MV-4-11 (cell line): ENCODE measurements around the gene GRIP2.

Experiments used
- DNase-seq: peaks from one replicate; lab custom pipeline; 2025; lab: John Stamatoyannopoulos, UW

Gene GRIP2

GRCh38 chr3:14485981-14486380 lies 54.2 kb downstream of the GRIP2 start:
- no peak for DNase-seq

DNA sequence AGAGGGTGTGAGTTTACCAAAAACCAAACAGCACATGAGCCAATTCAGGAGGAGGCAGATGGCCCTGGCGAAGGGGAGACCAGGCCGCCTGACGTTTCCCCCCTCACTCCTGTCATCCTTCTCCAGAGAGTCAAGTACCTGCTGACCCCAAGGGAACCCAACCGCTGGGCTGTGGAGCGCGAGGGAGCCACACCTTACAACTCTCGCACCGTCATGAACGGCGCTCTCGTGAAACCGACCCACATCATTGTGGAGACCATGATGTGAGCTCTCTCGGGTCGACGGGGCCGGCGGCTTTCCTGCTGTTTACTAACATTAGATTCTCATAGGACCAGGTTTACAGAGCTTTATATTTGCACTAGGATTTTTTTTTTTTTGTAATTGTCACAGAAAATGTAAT lies 55.4 kb downstream of the GRIP2 start:
- DNase-seq = no peak

GRCh38 chr3:14483286-14483685 lies 56.9 kb downstream of the GRIP2 start:
- DNase-seq = no peak

- DNase-seq = no peak
Observed at GRCh38 chr3:14482271-14482721, 57.8 kb downstream of the GRIP2 start.

GRCh38 chr3:14481646-14482036 lies 58.5 kb downstream of the GRIP2 start:
- no peak for DNase-seq

GRCh38 chr3:14481018-14481645 lies 59.0 kb downstream of the GRIP2 start:
- DNase-seq = no peak

GRCh38 chr3:14480207-14481017 lies 59.7 kb downstream of the GRIP2 start:
- DNase-seq = no peak

DNA sequence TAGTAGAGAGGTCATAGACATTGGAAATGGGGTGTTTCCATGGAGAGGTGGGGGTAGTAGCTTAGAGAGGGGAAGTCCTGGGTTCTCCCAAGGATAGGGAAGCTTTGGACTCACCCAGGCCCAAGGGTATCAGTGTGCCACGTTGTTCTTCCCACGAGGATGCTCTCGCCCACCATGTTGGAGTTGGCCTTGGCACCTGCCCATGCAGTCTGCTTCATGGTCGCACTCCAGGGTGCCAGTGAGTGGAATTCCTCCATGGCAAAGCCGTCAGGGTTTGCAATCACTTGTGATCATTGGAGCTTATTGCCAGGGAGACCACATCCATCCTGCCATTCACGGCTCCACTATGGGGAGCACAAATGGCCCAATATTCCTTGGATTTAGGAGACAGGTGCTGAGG lies 60.6 kb downstream of the GRIP2 start:
- no peak for DNase-seq

- no peak for DNase-seq
Observed at GRCh38 chr3:14478956-14479550, 61.1 kb downstream of the GRIP2 start.

DNA sequence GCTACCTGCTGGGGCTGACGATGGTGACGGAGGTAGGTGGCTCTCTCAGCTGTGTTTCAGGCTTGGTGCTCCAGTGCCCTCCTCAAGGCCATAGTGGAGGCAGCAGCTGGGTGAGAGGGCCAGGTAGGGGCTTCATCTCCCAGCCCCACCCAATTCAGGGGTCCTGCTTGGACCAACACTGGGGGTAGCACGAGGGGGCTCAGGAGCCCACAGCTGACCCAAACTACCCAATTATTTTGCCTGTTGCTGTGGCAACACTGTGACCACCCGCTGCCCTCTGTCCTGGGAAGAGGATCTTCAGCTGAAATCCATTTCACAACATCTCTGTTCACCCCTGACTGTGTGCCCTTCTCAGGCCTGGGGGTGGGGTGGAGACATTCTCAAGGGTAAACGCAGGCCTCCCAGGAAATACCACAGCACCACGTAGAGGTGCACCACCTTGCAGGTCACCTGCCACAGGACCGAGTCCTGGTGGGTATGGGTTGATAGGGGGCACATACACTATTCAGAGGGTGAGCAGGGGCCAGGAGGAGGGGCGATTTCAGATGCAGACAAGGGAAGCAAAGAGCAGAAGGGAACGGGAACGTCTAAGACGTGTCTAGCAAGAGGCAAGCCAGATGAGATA lies 62.7 kb downstream of the GRIP2 start:
- no peak for DNase-seq

DNA sequence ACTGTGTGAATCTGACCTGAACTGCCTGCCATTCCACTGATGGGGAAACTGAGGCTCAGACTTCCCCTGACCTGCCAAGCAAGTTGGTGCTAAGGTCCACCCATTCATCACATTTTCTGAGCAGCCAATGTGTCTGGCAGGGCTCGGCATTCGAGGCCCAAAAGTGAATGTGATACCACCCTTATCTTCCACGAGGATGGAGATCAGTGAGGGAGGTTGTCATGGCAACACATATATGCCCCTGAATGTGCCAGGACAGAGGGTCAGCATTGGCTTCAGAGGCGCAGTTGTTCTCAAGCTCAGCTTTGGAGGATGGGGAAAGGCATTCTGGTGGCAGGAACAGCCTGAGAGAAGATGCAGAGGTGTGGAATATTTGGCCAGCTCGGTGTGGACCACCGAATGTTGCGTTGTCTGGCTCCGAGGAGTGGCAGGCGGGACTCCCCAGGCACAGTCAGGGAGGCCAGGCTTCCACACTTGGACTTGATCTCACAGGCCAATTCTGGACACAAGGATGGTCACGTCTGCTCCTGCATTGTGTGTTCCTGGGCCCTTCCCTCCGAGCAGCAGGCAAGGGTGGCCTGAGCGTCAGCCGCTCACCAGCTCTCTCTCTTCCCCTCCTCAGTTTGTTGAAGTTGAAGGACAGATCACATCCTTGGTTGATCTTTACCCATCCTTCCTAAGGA lies 63.4 kb downstream of the GRIP2 start:
- DNase-seq = no peak

GRCh38 chr3:14475621-14476020 lies 64.5 kb downstream of the GRIP2 start:
- DNase-seq = no peak

DNA sequence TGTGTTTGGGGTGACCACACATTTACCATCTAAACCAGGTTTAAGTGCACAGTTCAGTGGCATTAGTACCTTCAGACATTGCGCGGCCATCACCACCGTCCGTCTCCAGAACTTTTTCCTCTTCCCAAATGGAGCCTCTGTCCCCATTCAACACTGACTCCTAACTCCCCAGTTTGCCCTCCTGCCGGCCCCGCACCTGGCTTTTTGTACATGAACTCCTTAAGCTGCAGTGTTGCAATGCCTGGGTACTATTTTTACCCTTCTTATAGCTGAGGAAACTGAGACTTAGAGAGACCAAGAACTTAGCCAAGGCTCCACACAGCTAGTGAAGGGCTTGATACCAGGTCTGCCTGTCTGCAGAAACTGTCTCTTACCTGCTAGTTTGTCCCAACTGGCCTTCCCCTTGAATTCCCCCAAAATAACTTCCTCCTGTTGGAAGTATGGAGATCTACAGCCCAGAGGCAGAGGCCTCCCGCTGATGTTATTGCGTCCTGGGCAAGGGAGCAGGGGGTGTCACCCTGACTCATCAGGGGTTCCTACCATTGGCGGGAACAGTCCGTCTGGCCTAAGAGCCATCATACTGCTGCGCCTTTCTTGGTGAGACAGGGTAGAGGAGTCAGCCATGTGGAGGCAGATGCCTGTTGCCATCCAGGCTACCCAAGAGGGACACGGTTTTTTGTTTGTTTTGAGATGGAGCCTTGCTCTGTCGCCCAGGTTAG lies 65.6 kb downstream of the GRIP2 start:
- DNase-seq = no peak

DNA sequence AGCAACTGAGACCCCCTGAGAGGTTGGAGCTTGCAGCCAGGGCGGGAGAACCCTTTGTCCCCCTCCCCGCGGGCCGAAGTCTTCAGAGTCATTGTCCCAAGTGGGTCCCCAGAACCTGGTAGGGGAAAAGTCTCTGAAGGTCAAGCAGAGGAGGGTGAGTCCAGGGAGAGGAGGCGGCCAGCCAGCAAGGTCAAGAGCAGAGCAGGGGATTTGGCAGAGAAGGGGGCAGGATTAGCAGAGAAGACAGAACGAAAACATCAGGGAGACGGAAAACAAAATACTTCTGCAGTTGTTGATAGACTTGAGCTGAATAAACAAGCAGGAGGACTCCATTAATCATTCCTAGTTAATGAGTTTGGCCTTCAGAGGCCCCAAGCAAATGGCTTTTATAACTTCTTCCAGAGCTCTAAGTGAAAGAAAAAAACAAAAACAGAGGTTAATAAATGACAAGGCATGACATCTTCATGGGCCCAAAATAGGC lies 66.7 kb downstream of the GRIP2 start:
- no peak for DNase-seq

- peak; percentile 31 for DNase-seq
Observed at GRCh38 chr3:14472471-14473351, 67.4 kb downstream of the GRIP2 start.

GRCh38 chr3:14471690-14472089 lies 68.5 kb downstream of the GRIP2 start:
- DNase-seq = no peak

DNA sequence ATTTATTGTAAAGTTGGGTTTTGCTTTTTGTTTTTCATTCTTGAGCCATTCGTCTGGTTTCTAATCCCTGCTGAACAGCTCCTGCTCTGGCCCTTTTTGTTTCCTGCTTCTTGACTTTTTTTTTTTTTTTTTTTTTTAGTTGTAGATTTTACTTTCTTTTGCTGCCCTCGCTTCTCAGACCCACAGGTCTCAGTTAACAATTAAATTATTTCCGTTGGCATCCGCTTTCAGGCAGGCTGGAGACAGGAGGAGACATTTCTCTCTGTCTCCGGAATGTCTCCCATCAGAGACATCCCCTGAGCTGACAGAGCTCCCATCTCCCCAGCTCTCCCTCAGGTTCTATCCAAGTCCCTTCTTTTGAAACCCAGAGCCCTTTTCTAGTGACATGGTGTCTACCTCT lies 69.1 kb downstream of the GRIP2 start:
- DNase-seq = no peak

- no peak for DNase-seq
Observed at GRCh38 chr3:14470461-14470860, 69.7 kb downstream of the GRIP2 start.

DNA sequence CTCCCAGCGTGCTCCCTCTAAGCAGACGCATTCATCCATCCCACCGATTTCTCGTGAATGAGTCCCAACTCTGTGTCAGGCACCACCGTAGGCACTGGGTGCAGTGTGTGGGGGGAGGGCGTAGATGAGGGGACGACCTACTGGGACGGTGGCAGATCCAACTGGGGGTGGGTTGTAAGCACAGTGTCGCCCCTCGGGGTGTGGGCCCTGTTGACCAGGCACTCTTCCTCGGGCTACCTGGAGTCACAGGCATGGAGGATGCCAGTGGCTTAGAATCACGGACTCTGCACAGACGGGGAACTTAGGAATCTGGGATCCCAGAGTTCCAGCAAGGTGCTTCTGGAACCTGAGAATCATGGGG lies 71.5 kb downstream of the GRIP2 start:
- no peak for DNase-seq

- peak; percentile 50 for DNase-seq
Observed at GRCh38 chr3:14467814-14468620, 72.1 kb downstream of the GRIP2 start.
